Activated CD4-positive, alpha-beta T cell treated with anti-CD3 and anti-CD28 coated beads, Interleukin-2, Interleukin-6, amounts not matched to agents 100 ng/mL and 50 ng/mL, durations not matched to agents 16 hours and 8 hours (primary cell): ENCODE data around the gene GALNT4.

Experiments used
- DNase-seq: peaks from one replicate; pipeline ENCODE4 v3.0.0-alpha.2; 2020

GALNT4 gene

DNA sequence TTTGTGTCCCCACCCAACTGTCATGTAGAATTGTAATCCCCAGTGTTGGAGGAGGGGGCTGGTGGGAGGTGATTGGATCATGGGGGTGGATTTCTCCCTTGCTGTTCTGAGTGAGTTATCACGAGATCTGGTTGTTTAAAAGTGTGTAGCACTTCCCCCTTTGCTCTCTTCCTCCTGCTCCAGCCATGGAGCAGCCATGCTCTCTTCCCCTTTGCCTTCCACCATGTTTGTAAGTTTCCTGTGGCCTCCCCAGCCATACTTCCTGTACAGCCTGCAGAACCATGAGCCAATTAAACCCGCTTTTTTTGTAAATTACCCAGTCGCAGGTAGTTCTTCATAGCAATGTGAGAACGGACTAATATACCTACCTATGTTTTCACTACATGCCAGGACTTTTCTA lies 3.8 kb upstream of the GALNT4 start:
- no peak for DNase-seq

DNA sequence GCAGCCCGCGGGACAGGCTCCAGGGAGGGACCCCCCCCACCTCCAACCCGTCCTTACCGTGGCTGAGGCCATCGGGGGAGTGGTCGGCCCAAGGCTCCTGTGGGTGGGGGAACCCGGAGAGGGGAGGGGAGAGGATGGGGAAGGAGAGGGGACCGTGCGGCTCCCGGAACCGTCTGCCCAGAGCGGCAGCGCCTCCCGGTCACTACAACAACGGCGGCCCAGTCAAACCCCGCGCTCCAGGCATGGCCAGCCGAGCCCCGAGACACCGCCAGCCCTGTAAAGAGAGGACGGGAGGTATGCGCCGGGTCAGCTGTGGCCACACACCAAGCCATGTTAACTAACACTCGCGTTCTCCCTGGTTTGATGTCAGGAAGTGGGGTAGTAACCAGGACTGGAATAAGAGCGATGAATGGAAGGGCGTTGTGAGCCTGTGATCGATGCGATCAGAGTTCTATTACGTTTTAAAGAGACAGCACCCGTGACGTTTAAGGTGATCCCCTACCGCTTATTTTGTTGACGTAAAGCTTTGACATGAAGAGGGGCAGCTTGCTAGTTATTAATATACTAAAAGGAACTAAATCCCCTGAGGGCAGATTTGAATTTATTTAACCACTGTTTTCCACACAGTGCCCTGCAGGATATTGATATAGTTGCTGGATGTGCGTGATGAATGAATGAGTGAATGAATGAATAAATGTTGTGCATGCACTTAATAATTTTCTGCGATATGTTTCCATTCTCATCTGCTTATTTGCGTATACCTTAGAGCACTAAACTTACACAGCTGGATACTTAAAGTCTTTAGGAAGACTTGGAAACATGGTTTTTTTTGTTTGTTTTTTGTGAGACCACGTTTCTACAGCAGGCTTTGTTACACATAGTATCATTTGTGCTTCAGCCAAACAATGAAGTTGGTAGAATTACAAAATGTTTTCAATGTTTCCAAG lies 1.5 kb upstream of the GALNT4 start, which contains the start of gene POC1B:
Gene POC1B, minus strand, starts transcription at position 224 of the 947 bp plus-strand sequence. Its CDS starts 152 bp downstream, at position 72.
- peak; percentile 85 for DNase-seq

DNA sequence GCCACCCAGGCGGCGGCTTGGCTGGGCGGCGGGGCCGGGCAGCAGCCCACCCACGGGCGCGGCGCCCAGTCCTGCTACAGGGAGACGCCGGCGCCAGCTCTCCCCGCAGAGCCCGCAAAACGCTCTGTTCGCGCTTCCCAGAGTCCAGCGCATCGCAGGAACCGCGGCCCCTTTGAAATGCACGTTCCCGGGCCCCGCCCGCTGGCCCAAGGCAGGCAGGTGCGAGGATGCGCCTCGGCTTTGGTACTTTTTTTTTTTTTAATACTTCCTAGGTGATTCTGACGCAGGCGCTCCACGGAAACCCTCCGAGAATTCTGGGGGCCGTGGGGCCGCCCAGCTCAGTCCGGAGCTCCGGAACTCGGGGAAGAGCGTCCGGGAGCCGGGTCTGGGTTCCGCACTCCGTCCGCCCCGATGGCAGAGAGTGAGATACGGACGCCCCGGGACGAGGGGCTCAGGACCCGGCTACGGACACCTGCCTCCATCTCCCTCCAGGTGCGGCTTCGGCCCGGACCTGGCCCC lies 768 bp upstream of the GALNT4 start:
- DNase-seq, result peak; percentile 49

DNA sequence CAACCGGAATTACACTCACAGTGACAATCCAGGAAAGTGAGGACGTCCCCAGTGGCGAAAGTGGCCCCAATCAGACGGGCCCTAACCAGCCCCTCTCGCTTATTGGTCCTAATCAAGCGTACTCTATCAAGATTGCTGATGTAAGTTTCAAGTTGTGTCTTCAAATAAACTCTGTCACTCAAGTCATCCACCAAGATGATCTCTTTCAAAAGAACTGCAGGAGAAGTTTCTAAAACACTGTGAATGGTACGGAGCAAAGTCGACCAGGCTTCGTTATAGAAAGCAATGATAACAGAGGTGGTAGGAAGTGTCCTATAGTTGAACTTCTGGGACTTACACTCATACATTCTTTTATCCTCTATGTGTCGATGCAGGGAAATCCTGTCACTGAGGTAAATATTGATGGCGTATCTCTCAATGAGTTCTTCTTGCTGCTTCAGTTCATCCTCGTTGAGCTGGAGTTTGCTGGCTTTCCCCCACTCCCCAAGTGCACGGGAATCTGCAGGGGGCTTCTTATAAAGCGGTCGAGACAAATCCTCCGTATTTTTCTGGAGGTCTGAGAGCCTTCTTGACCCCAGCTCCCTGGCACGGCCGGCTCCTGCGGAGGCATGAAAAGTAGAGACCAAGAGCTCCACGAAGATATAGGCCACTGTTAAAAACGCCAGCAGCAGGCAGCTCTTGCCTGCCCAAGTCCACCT lies 604 bp downstream of the GALNT4 start:
- DNase-seq, result peak; percentile 7

DNA sequence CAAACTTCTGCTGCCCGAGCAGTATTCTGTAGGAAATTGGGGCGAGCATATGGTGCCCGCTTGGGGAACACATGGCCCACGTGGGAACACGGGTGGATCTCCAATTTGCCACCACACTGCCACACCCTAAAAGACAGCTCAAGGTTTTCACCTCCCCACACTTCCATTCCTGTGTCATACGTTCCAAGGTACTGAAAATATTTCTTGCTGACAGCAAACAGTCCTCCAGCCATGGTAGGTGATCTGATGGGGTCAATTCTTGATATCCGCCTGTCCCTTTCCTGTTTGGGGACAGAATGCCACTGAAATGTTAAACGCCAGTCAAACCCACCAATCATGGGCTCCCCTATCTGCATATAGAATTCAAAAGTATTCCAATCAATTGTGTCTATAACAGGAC lies 1.2 kb downstream of the GALNT4 start:
- DNase-seq, result no peak

DNA sequence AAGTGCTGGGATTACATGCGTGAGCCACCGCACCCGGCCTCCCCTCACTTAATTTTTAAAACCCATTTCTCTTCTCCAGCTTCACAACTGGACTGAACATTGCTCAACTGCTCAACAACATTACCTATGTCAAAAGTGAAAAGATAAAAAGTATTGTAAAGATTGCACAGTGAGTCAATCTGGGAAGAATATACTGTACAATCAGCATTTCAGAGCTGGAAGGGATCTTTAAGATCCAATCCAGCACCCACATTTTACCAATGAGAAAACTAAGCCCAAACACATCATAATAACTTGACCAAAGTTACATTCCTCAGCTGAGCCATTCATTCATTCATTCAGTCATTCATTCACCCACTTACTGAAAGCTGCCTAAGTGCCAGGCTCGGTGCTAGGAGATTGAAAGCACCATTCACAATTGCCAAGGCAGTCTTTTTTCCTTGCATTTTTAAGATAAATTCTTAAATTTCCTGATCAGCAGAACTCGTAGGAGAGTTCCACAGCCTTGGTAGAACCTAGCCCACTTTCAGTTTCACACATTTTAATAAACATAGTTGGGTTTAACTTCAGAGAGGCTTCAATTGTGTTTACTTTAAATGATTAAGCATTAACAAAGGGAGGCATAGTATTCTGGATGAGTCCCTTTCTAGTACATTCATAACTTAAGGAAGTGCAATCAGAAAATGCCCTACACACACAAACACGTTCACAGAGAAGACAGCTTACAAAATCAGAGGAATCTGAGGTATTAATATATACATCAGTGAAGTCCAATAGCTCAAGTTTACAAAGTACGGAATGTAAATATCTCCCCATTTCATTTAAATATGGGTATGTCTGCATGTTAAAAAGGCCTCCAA lies 3.0 kb downstream of the GALNT4 start:
- DNase-seq, result peak; percentile 11

DNA sequence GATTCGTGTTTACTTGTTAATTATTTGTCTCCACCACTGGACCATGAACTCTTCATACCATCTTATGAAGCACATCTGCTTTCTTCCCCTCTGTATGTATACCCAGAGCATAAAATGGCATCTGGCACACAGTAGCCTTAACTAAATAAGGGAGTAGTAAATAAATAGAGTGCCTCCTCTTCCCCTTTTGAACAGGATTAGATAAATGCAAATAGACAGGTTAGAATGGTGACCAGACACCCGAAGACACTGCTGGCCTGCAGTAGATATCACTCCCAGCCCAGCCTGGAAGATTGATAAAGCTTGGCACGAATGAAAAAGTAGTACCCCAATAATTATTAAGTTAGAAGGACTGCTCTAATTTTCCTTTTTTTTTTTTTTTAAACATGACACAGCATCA lies 6.9 kb downstream of the GALNT4 start:
- no peak for DNase-seq

DNA sequence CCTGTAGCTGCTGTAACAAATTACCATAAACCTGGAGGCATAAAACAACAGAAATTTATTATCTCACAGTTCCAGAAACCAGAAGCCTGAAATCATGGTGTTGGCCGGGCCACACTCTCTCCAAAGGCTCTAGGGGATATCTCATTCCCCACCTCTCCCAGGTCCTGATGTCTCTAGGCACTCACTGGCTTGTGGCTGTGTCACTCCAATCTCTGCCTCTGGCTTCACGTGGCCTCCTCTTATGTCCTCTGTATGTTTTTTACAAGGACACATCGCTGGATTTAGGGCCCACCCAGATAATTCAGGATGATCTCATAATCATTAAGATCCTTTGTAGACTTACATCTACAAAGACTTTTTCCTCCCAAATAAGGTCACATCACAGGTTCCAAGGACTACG lies 8.0 kb downstream of the GALNT4 start:
- no peak for DNase-seq

DNA sequence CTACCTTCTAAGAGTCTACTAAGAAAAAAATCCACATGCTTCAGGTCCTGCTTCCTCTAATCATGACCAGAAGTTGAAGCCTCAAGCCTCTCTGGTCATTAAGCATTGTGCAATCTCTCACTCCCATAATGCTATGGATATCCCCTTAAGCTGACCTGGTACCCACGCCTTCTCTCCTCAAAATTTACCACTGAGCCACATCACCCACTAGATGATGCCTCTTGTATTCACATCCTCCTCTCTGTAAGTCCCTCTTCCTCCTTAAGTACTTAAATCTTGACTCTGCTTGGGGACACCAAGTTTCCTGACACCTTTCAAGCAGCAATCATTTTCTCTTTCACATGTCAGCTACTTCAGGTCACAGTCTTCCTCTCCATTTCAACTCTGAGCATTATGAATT lies 9.8 kb downstream of the GALNT4 start:
- peak; percentile 42 for DNase-seq

DNA sequence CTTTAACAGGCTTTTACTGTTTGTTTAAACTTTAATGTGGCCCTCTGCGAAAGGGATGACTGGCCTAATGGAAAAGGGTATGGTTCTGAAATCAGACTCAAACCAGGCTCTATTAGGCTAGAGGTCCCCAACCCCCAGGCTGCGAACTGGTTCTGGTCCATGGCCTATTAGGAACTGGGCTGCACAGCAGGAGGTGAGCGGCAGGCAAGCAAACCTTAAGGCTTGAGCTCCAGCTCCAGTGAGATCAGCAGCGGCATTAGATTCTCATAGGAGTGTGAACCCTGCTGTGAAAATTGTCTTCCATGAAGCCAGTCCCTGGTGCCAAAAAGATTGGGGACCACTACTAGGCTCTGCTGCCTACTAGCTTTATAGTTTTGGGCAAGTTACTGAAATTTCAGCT lies 11.1 kb downstream of the GALNT4 start:
- DNase-seq, result no peak

DNA sequence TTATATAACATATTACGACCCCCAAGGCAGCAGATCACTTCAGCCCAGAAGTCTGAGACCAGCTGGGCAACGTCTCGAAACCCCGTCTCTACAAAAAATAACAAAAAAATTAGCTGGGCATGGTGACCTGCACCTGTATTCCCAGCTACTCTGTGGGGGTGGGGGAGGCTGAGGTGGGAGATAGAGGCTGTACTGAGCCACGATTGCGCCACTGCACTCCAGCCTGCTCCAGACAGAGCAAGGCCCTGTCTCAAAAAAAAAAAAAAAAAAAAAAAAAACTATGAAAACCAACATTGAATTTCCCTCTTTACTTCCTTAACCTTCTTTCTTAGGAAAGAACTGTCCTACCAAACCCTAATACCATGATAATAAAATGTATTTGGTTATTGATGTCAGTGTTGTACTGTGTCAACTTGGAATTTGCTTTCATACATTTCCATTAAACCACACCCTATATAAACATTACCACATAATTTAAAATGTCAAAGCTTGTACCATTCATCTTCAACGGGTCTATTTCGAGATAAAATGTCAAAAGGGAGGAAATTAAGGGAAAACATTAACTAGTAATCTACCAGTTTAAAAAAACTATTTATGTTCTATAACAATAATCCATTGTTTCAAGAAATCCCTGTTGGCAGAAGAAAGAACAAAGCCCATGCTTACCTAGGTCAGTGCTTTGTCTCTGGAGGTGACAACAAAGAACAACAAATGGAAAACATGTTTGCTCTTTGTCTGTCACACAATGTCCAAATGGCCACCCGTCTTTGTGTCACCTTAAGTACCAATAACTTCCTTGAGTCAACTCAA lies 17.4 kb downstream of the GALNT4 start:
- no peak for DNase-seq

DNA sequence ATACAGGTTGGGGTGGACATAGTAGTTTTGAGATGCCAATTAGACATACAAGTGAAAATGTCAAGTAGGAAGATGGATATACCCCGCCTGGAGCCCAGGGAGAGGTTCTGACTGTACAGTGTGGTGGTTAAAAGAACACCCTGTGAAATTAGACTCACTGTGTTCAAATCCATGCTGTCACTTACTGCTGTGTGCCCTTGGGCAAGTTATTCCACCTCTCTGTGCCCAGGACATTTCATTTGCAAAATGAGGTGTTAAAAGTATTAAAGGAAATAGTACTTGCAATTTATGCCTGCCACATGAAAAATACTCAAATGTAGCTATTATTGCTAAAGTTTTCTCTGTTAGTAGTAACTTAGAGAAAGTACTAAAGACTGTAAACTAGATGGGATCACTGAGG lies 18.5 kb downstream of the GALNT4 start:
- no peak for DNase-seq

DNA sequence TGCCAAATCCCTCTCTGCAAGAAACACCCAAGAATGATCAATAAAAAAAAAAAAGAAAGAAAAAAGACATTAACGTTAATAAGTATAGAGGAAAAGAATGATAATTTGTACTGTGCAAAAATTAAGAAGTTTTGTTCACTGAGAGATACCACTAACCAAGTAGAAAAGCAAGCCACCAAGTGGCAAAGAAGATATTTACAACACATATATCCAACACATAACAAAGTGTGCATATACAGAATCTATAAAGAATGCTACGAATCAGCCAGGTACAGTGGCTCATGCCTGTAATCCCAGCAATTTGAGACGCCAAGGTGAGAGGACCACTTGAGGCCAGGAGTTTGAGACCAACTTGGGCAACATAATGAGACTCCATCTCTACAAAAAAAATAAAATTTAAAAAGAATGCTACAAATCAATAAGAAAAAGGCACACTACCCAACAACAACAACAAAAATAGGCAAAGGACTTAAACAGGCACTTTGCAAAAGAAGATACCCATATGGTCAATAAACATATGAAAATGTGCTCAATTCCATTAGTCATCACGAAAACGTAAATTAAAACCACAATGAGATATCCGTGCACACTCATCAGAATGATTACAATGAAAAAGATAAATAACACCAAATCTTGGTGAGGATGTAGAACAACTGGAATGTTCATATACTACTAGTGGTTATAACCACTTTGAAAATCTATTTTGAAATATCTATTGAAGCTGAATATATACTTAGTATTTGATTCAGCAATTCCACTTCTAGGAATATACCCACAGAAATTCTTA lies 19.8 kb downstream of the GALNT4 start:
- no peak for DNase-seq

DNA sequence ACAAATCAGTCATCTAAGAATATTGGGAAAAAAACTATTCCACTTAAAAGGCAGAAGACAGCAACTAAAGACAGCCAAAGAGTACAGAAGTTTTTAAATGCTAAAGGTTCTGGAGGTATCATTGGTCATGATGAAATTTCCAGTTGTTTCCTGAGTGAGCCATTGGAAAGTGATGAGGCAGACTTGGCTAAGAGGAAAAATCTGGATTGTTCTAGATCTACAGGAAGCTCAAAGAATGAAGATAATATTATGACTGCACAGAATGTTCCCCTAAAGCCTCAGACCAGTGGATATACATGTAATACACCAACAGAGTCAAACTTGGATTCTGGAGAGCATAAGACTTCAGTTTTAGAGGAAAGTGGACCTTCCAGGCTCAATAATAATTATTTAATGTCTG lies 22.8 kb downstream of the GALNT4 start:
- DNase-seq, result no peak

DNA sequence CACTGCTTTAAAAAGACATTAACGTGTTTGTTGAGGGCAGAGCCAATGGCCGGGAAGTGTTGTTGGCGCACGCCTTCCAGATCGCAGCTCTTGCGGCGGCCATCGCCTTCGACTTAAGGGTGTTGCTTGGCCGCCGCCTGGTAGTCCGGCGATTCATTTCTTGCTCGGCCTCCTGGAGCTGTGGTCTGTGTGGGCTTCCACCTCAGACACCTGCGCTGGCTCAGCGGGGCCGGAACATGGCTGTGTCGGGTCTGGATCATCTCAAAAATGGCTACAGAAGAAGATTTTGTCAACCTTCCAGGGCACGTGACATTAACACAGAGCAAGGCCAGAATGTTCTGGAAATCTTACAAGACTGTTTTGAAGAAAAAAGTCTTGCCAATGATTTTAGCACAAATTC lies 24.7 kb downstream of the GALNT4 start:
- no peak for DNase-seq

DNA sequence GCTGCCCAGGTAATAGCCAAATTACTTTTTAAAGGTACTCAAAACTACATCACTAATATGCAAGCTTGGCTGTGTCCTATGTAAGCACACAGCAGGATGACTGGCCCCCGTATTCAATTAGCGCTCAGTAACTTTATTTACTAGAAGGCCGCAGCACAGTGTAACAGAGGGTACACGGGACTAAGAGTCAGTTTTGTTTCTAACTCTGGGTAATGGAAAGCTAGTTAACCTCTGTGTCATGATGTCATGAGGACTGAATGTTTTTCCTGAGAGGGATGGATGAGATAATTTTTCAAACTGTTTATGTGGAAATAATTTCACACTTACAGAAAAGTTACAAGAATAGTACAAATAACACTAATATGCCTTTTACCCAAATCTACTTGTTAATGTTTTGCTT lies 27.1 kb downstream of the GALNT4 start:
- DNase-seq, result no peak

DNA sequence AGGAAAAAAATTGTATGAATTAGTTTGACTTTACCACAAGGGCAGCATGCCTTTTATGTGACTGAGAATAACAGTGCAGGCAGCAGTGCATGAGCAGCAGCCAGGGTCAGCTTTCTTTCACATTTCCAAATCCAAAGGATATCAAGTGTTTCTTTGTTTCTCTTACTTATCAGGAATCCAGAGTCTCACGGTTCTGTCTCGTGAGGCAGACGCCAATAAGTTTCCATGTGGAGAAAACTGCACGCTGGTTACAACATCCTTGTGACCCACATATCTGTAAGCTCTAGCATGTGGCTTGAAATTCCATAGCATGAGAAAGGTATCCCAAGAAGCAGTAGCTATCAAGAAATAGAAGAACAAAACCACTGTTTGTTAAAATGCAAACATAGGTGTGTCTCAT lies 27.6 kb downstream of the GALNT4 start:
- no peak for DNase-seq

DNA sequence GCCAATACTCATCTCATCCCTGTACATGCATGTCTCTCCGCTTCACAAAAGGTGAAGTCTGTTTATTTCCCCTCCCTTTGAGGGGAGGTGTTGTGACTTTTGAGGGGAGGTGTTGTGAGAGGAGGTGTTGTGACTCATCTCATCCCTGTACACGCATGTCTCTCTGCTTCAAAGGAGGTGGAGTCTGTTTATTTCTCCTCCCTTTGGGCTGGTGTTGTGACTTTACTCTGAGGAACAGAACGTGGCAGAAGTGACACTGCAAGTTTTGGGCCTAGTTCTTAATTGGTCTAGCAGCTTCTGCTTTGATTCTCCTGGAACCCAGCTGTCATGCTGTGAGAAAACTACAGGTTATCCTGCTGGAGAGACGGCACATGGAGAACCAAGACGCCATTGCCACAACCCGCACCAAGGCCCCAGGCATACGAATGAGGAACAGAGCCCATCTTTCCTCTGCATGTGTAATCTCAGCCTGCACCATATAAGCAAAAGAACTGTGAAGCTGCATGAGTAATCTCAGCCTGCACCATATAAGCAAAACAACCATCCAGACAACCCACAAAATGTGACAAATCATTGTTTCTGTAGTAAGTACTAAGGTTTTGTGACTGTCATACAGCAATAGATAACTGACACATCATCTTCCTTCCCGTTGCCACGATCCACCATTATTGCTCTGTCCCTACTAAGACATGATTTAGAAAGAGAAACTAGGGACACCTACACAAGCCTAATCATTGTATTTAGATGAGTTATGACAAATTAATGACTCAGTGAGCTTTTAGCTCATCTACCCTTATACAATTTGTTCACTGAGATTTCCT lies 30.0 kb downstream of the GALNT4 start:
- DNase-seq, result peak; percentile 86

DNA sequence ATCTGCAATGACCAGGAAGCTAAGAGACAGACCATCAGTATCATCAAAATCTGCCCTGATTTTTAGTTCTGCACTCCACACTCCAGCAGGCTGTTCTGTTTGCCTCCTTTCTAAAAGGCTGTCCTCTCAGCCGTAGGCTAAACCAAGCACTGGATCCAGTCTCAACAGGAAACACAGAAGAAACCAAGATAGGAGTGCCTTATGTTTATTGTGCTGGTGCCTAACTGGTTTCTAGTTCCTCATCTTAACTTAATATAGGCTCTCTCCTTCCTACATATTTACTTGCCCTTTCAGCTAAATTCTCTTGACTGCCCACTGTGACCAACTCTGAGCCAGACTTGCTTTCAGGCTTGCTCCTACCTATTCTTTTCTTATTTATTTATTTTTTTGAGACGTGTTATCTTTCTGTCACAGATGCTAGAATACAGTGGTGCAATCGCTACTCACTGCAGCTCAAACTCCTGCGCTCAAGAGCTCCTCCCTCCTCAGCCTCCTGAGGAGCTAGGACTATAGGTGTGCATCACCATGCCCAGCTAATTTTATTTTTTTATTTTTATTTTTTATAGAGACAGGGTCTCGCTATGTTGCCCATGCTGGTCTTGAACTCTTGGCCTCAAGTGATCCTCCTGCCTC lies 30.8 kb downstream of the GALNT4 start:
- DNase-seq, result no peak

DNA sequence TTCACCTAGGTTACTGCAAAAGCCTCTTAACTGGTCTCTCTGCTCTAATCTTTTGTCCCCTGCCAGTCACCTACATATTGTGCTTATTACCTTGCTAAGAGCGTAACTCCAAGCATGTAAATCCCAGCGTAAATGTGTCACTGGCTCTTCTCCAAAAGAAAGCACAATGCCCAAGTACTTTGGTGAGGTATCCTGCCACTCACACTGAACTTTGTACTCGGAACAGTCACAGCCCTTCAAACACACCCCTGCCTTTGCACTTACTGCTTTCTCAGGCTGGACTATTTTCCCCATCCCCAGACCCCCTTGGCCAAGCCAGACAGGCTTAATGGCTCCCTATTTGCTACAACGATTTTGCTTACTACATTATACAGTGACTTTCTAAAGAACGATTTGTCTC lies 31.7 kb downstream of the GALNT4 start:
- no peak for DNase-seq
